Thoracic aorta (tissue), 2 donors: ENCODE data around the gene TIMELESS. TPM values are rescaled to one million over a fixed set of nuclear protein-coding genes. Genes with fewer than 3 reads are reported as not detected.

Experiments
- ATAC-seq: fragments of 150-250 bp; one replicate; pipeline ENCODE4 v1.8.0; 2017; ENCODE audit warnings: low read depth; ENCODE audit not compliant: insufficient number of reproducible peaks, low FRiP score
- DNase-seq: peaks from one replicate; pipeline ENCODE4 v3.0.0-alpha.2; 2020; ENCODE audit warnings: low spot score
- H3K27ac ChIP-seq, 2 donors: fragments of 200-600 bp; sonication (generic); 1 replicate in 1 of 2; 2 replicates in 1 of 2; pipeline ENCODE4 v1.5.1; 2016; ENCODE audit warnings: mild to moderate bottlenecking in 2 of 2, moderate library complexity in 2 of 2
- H3K27me3 ChIP-seq: fragments of 200-600 bp; sonication (generic); replicated peaks from 2 replicates; pipeline ENCODE4 v1.6.0; 2016; ENCODE audit warnings: mild to moderate bottlenecking; ENCODE audit not compliant: insufficient read depth
- H3K36me3 ChIP-seq: fragments of 200-600 bp; sonication (generic); one replicate; pipeline ENCODE4 v1.5.1; 2016
- H3K4me1 ChIP-seq, 2 donors: fragments of 200-600 bp; sonication (generic); 1 replicate in 1 of 2; 2 replicates in 1 of 2; pipeline versions ENCODE4 v1.5.1 to v1.6.0; 2016; ENCODE audit warnings: low read depth in 2 of 2, mild to moderate bottlenecking in 1 of 2; ENCODE audit not compliant: control insufficient read depth in 1 of 2
- H3K4me3 ChIP-seq: fragments of 200-600 bp; sonication (generic); 2 replicates; pipeline ENCODE4 v1.5.1; 2016; ENCODE audit warnings: mild to moderate bottlenecking
- H3K9me3 ChIP-seq: fragments of 200-600 bp; sonication (generic); 2 replicates; pipeline ENCODE4 v1.5.1; 2016
- CTCF ChIP-seq: fragments of 200-600 bp; sonication (generic); IDR thresholded peaks from one replicate; pipeline ENCODE4 v1.5.1; 2019; ENCODE audit warnings: antibody characterized with exemption
- total RNA-seq, 2 donors: library from RNA; depleted of rRNA; stranded (reverse); fragments of >200 nt; gene quantifications; one replicate each; pipeline versions ENCODE4 v1.1.0 to v1.2.3, GENCODE V29; 2016

TIMELESS gene
- total RNA-seq, 2 donors from 2014 or later: 3.0 to 4.4 TPM

- no peak for TF ChIP-seq CTCF
Observed at GRCh38 chr12:56477521-56478225, 28.4 kb upstream of the TIMELESS start.

DNA sequence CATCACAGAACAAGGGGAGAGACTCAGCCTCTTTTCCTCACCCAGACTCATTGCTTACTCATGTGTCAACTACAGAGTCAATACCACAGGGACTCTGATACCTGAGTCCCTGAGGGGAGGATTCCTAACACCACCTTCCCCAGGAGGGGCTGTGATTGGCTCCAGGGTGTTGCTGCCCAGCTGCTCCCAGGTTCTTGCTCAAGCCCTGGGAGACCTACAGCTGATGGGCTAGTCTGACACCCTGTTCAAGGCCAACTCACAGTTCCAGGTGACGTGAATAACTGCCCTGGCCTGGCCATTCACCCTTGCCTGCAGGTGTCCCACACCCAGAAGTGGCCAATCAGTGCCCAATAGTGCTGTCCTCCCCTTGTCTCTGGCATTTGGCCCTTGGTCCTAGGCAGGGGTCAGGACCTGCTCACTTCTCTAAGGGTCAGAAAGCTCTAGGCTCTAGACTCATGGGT, 27.8 kb upstream of the TIMELESS start:
- no peaks in the 10 kb centered on the region for H3K4me1 ChIP-seq
- H3K36me3 ChIP-seq: no peaks in the 10 kb centered on the region
- TF ChIP-seq CTCF: no peak
- no peak for DNase-seq
- ATAC-seq: no peak
- H3K9me3 ChIP-seq: no peaks in the 10 kb centered on the region
- no peaks in the 10 kb centered on the region for H3K27me3 ChIP-seq
- no peak overlapping the region for H3K27ac ChIP-seq
- no peak overlapping the region for H3K4me3 ChIP-seq

More at GRCh38 chr12:56477521-56478225, 28.4 kb upstream of the TIMELESS start:
- Histone ChIP-seq H3K36me3 (no peaks in the 10 kb centered on the region), H3K4me3 (no peak overlapping the region), H3K27ac (no peak overlapping the region), H3K9me3 (no peaks in the 10 kb centered on the region), H3K4me1 (no peaks in the 10 kb centered on the region), H3K27me3 (no peaks in the 10 kb centered on the region)
- ATAC-seq (no peak), DNase-seq (no peak)

DNA sequence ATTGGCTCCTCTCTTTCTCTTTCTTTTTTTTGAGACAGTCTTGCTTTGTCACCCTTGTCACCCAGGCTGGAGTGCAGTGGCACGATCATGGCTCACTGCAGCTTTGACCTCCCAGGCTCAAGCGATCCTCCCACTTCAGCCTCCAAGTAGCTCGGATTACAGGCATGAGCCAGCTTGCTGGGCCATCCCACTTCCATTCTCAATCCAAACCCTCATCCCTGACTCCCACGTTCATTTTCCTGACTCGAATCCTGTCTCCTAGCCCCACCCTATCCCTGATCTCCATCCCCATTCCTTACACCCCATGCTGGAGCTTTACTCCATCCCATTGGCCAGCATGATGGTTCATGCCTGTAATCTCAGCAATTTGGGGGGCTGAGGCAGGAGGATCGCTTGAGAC, 26.9 kb upstream of the TIMELESS start:
- DNase-seq: no peak
- ATAC-seq: no peak
- Histone ChIP-seq H3K4me3 (no peak overlapping the region), H3K9me3 (no peaks in the 10 kb centered on the region), H3K27me3 (no peaks in the 10 kb centered on the region), H3K4me1 (no peaks in the 10 kb centered on the region), H3K27ac (no peak overlapping the region), H3K36me3 (no peaks in the 10 kb centered on the region)
- TF ChIP-seq CTCF: no peak

DNA sequence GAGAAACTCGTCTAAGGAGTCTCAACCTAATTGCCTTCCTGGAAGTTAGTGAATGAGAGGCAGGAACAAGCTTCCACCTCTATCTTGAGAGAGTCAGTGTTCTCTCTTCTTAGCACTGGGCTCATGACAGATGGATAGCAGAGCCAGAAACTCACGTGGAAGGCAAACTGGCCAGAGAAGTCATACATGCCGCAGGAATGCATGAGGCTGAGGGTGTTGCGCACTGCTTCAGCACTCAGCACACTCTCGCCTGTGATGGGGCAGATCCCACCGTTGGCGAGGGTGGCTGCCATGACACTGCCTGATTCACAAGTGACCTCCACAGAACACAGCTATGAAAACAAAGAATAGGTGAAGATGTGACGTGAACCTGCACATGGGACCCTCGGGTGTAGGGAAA, 25.2 kb upstream of the TIMELESS start:
- Histone ChIP-seq H3K4me1 (peaks cover 3 to 10% of the 10 kb centered on the region in 2 donors), H3K36me3 (no peaks in the 10 kb centered on the region), H3K27ac (no peak overlapping the region), H3K4me3 (no peak overlapping the region), H3K27me3 (no peaks in the 10 kb centered on the region), H3K9me3 (no peaks in the 10 kb centered on the region)
- TF ChIP-seq CTCF: no peak
- ATAC-seq: no peak
- no peak for DNase-seq

- H3K9me3 ChIP-seq: no peaks in the 10 kb centered on the region
Observed at GRCh38 chr12:56469007-56469930, 20.0 kb upstream of the TIMELESS start.

More at GRCh38 chr12:56469007-56469930, 20.0 kb upstream of the TIMELESS start:
- Histone ChIP-seq H3K27ac (peak overlapping the region; percentile 87 to 90), H3K36me3 (no peaks in the 10 kb centered on the region), H3K4me3 (peak overlapping the region; percentile 100), H3K4me1 (peaks cover 12 to 20% of the 10 kb centered on the region in 2 donors), H3K27me3 (no peaks in the 10 kb centered on the region)
- DNase-seq (no peak), ATAC-seq (no peak)
- no peak for TF ChIP-seq CTCF
